WTC11 (cell line): ENCODE data around the gene NXN.

Experiments
- NFE2L1 ChIP-seq: sonication (generic); formaldehyde crosslinking; IDR thresholded peaks from 2 replicates; pipeline ENCODE4 v1.8.1; 2023; ENCODE audit warnings: missing genetic modification reagents
- OVOL2 ChIP-seq: fragments of 250-450 bp; sonication (Bioruptor Pico); IDR thresholded peaks from 2 replicates; pipeline ENCODE4 v1.9.0; 2021; ENCODE audit warnings: mild to moderate bottlenecking, borderline replicate concordance
- TF ChIP-seq, protein P1 (sequence below): sonication (generic); formaldehyde crosslinking; IDR thresholded peaks from 2 replicates; pipeline ENCODE4 v1.8.0; 2022; ENCODE audit warnings: mild to moderate bottlenecking, missing genetic modification reagents
- TF ChIP-seq, protein P2 (sequence below): fragments of 200-600 bp; IDR thresholded peaks from 2 replicates; pipeline ENCODE4 v1.8.0; 2022; ENCODE audit warnings: antibody characterized with exemption
- TF ChIP-seq, protein P3 (sequence below): sonication (generic); formaldehyde crosslinking; IDR thresholded peaks from 2 replicates; pipeline ENCODE4 v1.8.1; 2023; ENCODE audit warnings: mild to moderate bottlenecking, moderate library complexity, missing genetic modification reagents
- TF ChIP-seq, protein P4 (sequence below): sonication (generic); formaldehyde crosslinking; IDR thresholded peaks from 2 replicates; pipeline ENCODE4 v1.8.1; 2023; ENCODE audit warnings: mild to moderate bottlenecking, missing genetic modification reagents

DNA sequence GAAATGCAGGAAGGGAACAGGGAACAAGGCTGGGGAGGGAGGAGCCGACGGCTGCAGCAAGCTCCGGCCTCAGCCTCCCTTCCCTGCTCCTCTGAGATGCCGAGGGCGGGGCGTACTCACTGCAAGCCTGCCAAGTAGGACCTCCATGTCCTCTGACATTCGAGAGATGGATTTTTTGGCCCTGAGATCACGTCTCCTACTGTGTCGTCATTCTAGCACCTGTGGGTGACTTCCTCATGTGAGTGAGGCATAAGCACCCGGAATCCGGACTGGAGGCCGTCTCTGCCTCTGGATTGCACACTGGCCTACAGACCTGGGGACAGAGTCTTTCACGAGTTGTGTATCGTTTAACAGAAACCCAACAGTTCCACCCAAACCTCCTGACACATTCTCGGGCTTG, 183.0 kb downstream of the NXN start:
- TF ChIP-seq, protein P1, sequence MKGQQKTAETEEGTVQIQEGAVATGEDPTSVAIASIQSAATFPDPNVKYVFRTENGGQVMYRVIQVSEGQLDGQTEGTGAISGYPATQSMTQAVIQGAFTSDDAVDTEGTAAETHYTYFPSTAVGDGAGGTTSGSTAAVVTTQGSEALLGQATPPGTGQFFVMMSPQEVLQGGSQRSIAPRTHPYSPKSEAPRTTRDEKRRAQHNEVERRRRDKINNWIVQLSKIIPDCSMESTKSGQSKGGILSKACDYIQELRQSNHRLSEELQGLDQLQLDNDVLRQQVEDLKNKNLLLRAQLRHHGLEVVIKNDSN (CRISPR knock-in tag), result no peak
- TF ChIP-seq, protein P2, sequence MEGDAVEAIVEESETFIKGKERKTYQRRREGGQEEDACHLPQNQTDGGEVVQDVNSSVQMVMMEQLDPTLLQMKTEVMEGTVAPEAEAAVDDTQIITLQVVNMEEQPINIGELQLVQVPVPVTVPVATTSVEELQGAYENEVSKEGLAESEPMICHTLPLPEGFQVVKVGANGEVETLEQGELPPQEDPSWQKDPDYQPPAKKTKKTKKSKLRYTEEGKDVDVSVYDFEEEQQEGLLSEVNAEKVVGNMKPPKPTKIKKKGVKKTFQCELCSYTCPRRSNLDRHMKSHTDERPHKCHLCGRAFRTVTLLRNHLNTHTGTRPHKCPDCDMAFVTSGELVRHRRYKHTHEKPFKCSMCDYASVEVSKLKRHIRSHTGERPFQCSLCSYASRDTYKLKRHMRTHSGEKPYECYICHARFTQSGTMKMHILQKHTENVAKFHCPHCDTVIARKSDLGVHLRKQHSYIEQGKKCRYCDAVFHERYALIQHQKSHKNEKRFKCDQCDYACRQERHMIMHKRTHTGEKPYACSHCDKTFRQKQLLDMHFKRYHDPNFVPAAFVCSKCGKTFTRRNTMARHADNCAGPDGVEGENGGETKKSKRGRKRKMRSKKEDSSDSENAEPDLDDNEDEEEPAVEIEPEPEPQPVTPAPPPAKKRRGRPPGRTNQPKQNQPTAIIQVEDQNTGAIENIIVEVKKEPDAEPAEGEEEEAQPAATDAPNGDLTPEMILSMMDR, result no peak
- TF ChIP-seq, protein P3, sequence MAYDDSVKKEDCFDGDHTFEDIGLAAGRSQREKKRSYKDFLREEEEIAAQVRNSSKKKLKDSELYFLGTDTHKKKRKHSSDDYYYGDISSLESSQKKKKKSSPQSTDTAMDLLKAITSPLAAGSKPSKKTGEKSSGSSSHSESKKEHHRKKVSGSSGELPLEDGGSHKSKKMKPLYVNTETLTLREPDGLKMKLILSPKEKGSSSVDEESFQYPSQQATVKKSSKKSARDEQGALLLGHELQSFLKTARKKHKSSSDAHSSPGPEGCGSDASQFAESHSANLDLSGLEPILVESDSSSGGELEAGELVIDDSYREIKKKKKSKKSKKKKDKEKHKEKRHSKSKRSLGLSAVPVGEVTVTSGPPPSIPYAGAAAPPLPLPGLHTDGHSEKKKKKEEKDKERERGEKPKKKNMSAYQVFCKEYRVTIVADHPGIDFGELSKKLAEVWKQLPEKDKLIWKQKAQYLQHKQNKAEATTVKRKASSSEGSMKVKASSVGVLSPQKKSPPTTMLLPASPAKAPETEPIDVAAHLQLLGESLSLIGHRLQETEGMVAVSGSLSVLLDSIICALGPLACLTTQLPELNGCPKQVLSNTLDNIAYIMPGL, result no peak
- TF ChIP-seq OVOL2 (CRISPR knock-in tag), result no peak
- TF ChIP-seq NFE2L1 (CRISPR knock-in tag), result no peak
- TF ChIP-seq, protein P4, sequence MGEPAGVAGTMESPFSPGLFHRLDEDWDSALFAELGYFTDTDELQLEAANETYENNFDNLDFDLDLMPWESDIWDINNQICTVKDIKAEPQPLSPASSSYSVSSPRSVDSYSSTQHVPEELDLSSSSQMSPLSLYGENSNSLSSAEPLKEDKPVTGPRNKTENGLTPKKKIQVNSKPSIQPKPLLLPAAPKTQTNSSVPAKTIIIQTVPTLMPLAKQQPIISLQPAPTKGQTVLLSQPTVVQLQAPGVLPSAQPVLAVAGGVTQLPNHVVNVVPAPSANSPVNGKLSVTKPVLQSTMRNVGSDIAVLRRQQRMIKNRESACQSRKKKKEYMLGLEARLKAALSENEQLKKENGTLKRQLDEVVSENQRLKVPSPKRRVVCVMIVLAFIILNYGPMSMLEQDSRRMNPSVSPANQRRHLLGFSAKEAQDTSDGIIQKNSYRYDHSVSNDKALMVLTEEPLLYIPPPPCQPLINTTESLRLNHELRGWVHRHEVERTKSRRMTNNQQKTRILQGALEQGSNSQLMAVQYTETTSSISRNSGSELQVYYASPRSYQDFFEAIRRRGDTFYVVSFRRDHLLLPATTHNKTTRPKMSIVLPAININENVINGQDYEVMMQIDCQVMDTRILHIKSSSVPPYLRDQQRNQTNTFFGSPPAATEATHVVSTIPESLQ, result no peak
